RPMI8226 (cell line): ENCODE results near the gene FNDC3A.

Source experiments
- DNase-seq: peaks from one replicate; pipeline ENCODE4 v3.0.0-alpha.2; 2015

Gene FNDC3A

GRCh38 chr13:48975856-48976575 is at the start of gene FNDC3A:
TSS of gene FNDC3A (plus strand) at chr13:48975912. CDS start at chr13:49006191, 30,279 bp downstream.
- DNase-seq, result peak; percentile 74

GRCh38 chr13:48928757-48929430 is 46.8 kb upstream of the FNDC3A start:
- no peak for DNase-seq

GRCh38 chr13:48930918-48931317 is 44.8 kb upstream of the FNDC3A start:
- DNase-seq, result no peak

- no peak for DNase-seq
These were observed 37.3 kb upstream of the FNDC3A start for GRCh38 chr13:48938308-48938943.

GRCh38 chr13:48939728-48940127 is 36.0 kb upstream of the FNDC3A start:
- DNase-seq, result no peak

GRCh38 chr13:48942131-48942530 is 33.6 kb upstream of the FNDC3A start:
- DNase-seq, result no peak

- DNase-seq, result no peak
These were observed 31.5 kb upstream of the FNDC3A start for GRCh38 chr13:48944221-48944620.

- DNase-seq, result no peak
These were observed 30.1 kb upstream of the FNDC3A start for GRCh38 chr13:48945626-48946025.

- DNase-seq, result no peak
These were observed 29.5 kb upstream of the FNDC3A start for GRCh38 chr13:48946163-48946562.

GRCh38 chr13:48949566-48950500 is 25.9 kb upstream of the FNDC3A start:
- no peak for DNase-seq

- no peak for DNase-seq
These were observed 25.2 kb upstream of the FNDC3A start for GRCh38 chr13:48950501-48950875.

GRCh38 chr13:48954081-48954480 is 21.6 kb upstream of the FNDC3A start:
- DNase-seq, result no peak

GRCh38 chr13:48955536-48955935 is 20.2 kb upstream of the FNDC3A start:
- DNase-seq, result no peak

GRCh38 chr13:48961379-48961778 is 14.3 kb upstream of the FNDC3A start:
- DNase-seq, result no peak

GRCh38 chr13:48962281-48962680 is 13.4 kb upstream of the FNDC3A start:
- no peak for DNase-seq

- no peak for DNase-seq
These were observed 10.0 kb upstream of the FNDC3A start for GRCh38 chr13:48965736-48966135.

- no peak for DNase-seq
These were observed 6.0 kb upstream of the FNDC3A start for GRCh38 chr13:48969685-48970084.

- DNase-seq, result no peak
These were observed 1.8 kb upstream of the FNDC3A start for GRCh38 chr13:48973845-48974431.

- peak; percentile 62 for DNase-seq
These were observed 434 bp upstream of the FNDC3A start for GRCh38 chr13:48975101-48975855.

- peak; percentile 83 for DNase-seq
These were observed 1.0 kb downstream of the FNDC3A start for GRCh38 chr13:48976576-48977285.

- DNase-seq, result no peak
These were observed 1.5 kb downstream of the FNDC3A start for GRCh38 chr13:48977286-48977625.
